Activated CD4-positive, alpha-beta T cell treated with anti-CD3 and anti-CD28 coated beads, Interleukin-2, amount 10 ng/mL, durations not matched to agents 24 days and 14 days (primary cell): ENCODE results near the gene AKAP3. TPM values are rescaled to one million over a fixed set of nuclear protein-coding genes. Genes with fewer than 3 reads are reported as not detected.

ENCODE experiments used
- DNase-seq: peaks from one replicate; pipeline ENCODE4 v3.0.0; 2022
- H3K27ac Mint-ChIP-seq: one replicate; pipeline ENCODE4 v1.8.0; 2022; ENCODE audit warnings: mild to moderate bottlenecking, mixed read lengths
- H3K27me3 Mint-ChIP-seq: one replicate; pipeline ENCODE4 v1.8.0; 2022; ENCODE audit warnings: mixed read lengths
- H3K36me3 Mint-ChIP-seq: one replicate; pipeline ENCODE4 v1.8.0; 2022; ENCODE audit warnings: low read depth, mild to moderate bottlenecking, mixed read lengths
- H3K4me1 Mint-ChIP-seq: one replicate; pipeline ENCODE4 v1.8.0; 2021; ENCODE audit warnings: mixed read lengths
- H3K4me3 Mint-ChIP-seq: one replicate; pipeline ENCODE4 v1.8.0; 2022; ENCODE audit warnings: mild to moderate bottlenecking, moderate library complexity, mixed read lengths
- H3K9me3 Mint-ChIP-seq: one replicate; pipeline ENCODE4 v1.8.0; 2021; ENCODE audit warnings: mixed read lengths
- intact Hi-C: fragments of 100-400 bp; cut with micrococcal nuclease; formaldehyde crosslinking; loops from one replicate; pipeline ENCODE4 v1.15.1; 2023
- total RNA-seq: library from RNA; stranded (reverse); gene quantifications from 2 replicates; pipeline ENCODE4 v1.2.3, GENCODE V29; 2022

AKAP3 gene
- total RNA-seq, result 0.42 and 1.1 TPM in 2 replicates

- Mint-ChIP-seq H3K27ac (peak within 1 kb of the TSS; percentile 96), H3K36me3 (peaks cover 4% of the 10 kb centered on the region)
- intact Hi-C loops, result loop anchor here (1.0 to 2.0 kb wide), 4 partner anchors 44 to 896 kb away; partner anchors contain the start of genes CRACR2A, RAD51AP1 and TIGAR
Measured at GRCh38 chr12:4648501-4649357, at the start of gene AKAP3, which contains the start of gene NDUFA9. Gene AKAP3 (minus strand): TSS chr12:4649051. CDS start chr12:4638196, 10,855 bp downstream. Gene NDUFA9 (plus strand): TSS chr12:4649114. CDS start chr12:4649127, 13 bp downstream.

DNA sequence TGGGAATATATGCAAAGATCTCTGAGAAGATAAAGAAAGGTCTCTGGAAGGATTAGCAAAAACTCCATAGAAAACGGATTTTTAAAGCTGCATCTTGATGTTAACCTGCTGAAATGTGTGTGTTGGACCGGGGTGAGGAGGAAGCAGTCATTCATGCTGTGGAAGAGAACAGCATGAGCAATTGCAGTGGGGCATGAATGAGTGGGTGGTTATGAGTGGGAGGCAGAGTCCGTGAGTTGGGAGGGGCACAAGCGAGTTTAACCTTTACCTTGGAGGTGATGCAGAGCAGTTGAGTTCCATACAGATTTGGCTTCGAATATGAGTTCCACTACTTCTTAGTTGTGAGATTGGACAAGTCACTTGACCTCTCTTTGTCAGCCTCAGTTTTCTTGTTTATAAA is 41.9 kb upstream of the AKAP3 start:
- H3K9me3 Mint-ChIP-seq, result no peaks in the 10 kb centered on the region
- H3K4me3 Mint-ChIP-seq, result no peak overlapping the region
- intact Hi-C loops, result no loop called here
- peak; percentile 42 for DNase-seq
- H3K27ac Mint-ChIP-seq, result no peak overlapping the region
- no peaks in the 10 kb centered on the region for H3K4me1 Mint-ChIP-seq
- no peaks in the 10 kb centered on the region for H3K27me3 Mint-ChIP-seq
- H3K36me3 Mint-ChIP-seq, result peaks cover 32% of the 10 kb centered on the region

More at GRCh38 chr12:4648501-4649357, at the start of gene AKAP3, which contains the start of gene NDUFA9:
- DNase-seq, result peak; percentile 94
- Mint-ChIP-seq H3K4me1 (peaks cover 36% of the 10 kb centered on the region), H3K9me3 (no peaks in the 10 kb centered on the region), H3K27me3 (peaks cover 5% of the 10 kb centered on the region), H3K4me3 (peak within 1 kb of the TSS; percentile 98)

DNA sequence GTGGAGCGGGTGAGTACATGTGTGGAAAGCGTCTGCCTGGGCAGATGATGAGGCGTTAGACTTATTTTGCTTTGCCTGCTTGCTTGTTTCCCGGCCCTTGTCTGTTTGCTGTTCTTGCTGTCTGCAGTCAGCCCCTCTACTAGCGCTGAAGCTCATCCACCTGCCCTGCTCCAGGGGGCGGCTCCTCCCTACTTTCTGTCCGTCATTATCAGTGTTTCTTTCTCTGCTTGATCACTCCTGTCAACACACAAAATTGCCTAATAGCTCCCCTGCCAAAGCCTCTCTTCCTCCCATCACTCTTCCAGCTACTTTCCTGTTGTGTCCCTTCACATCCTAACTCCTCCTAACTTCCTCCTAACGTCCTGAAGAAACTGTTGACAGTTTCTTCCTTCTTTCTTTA is 36.5 kb upstream of the AKAP3 start:
- intact Hi-C loops, result no loop called here
- Mint-ChIP-seq H3K4me3 (no peak overlapping the region), H3K36me3 (peaks cover 43% of the 10 kb centered on the region), H3K4me1 (no peaks in the 10 kb centered on the region), H3K27me3 (no peaks in the 10 kb centered on the region), H3K9me3 (no peaks in the 10 kb centered on the region), H3K27ac (no peak overlapping the region)
- no peak for DNase-seq

GRCh38 chr12:4681732-4682131 is 32.9 kb upstream of the AKAP3 start:
- Mint-ChIP-seq H3K4me1 (no peaks in the 10 kb centered on the region), H3K36me3 (peaks cover 49% of the 10 kb centered on the region), H3K27me3 (no peaks in the 10 kb centered on the region), H3K9me3 (no peaks in the 10 kb centered on the region), H3K27ac (no peak overlapping the region), H3K4me3 (no peak overlapping the region)
- intact Hi-C loops, result no loop called here
- DNase-seq, result no peak

GRCh38 chr12:4679711-4680110 is 30.9 kb upstream of the AKAP3 start:
- intact Hi-C loops, result no loop called here
- no peak for DNase-seq
- Mint-ChIP-seq H3K27me3 (no peaks in the 10 kb centered on the region), H3K4me3 (no peak overlapping the region), H3K27ac (no peak overlapping the region), H3K9me3 (no peaks in the 10 kb centered on the region), H3K4me1 (no peaks in the 10 kb centered on the region), H3K36me3 (peaks cover 40% of the 10 kb centered on the region)

- H3K36me3 Mint-ChIP-seq, result peaks cover 60% of the 10 kb centered on the region
- H3K27ac Mint-ChIP-seq, result no peak overlapping the region
- no peak overlapping the region for H3K4me3 Mint-ChIP-seq
- H3K9me3 Mint-ChIP-seq, result no peaks in the 10 kb centered on the region
- H3K27me3 Mint-ChIP-seq, result no peaks in the 10 kb centered on the region
- intact Hi-C loops, result no loop called here
- H3K4me1 Mint-ChIP-seq, result peaks cover 2% of the 10 kb centered on the region
- no peak for DNase-seq
Measured at GRCh38 chr12:4665236-4665635, 16.4 kb upstream of the AKAP3 start.

- Mint-ChIP-seq H3K4me3 (no peak overlapping the region), H3K27me3 (no peaks in the 10 kb centered on the region), H3K27ac (no peak overlapping the region), H3K4me1 (peaks cover 2% of the 10 kb centered on the region), H3K36me3 (peaks cover 50% of the 10 kb centered on the region), H3K9me3 (no peaks in the 10 kb centered on the region)
- intact Hi-C loops, result no loop called here
- no peak for DNase-seq
Measured at GRCh38 chr12:4663971-4664505, 15.2 kb upstream of the AKAP3 start.

GRCh38 chr12:4653691-4654090 is 4.8 kb upstream of the AKAP3 start:
- intact Hi-C loops, result no loop called here
- Mint-ChIP-seq H3K9me3 (no peaks in the 10 kb centered on the region), H3K4me3 (no peak overlapping the region), H3K27me3 (no peaks in the 10 kb centered on the region), H3K27ac (no peak overlapping the region), H3K36me3 (peaks cover 29% of the 10 kb centered on the region), H3K4me1 (peaks cover 29% of the 10 kb centered on the region)
- DNase-seq, result no peak

DNA sequence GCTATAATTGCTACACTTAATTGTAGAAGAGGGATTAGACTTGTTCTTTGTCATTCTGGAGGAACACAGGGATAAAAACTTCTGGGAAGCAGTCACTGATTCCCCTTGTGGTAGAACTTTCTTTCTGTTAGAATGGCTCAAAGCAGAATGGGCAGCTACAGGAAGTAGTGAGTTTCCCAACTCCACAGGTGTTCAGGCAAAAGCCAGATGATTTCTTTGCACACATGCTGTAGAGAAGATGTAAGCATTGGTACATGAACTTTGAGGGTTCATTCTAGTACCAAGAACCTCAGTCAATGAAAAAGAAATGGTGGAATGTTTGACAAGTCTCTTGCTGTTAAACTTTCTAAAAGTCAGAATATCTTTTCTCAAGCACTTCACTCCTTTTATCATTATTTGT is 4.4 kb upstream of the AKAP3 start:
- no peak overlapping the region for H3K27ac Mint-ChIP-seq
- H3K4me3 Mint-ChIP-seq, result no peak overlapping the region
- H3K9me3 Mint-ChIP-seq, result no peaks in the 10 kb centered on the region
- peaks cover 29% of the 10 kb centered on the region for H3K36me3 Mint-ChIP-seq
- DNase-seq, result no peak
- H3K4me1 Mint-ChIP-seq, result peaks cover 29% of the 10 kb centered on the region
- intact Hi-C loops, result no loop called here
- no peaks in the 10 kb centered on the region for H3K27me3 Mint-ChIP-seq

- peaks cover 6% of the 10 kb centered on the region for H3K36me3 Mint-ChIP-seq
- intact Hi-C loops, result loop anchor here (1.0 to 2.0 kb wide), 3 partner anchors 111 to 897 kb away; partner anchors contain the start of genes CRACR2A, RAD51AP1 and TIGAR
- H3K27ac Mint-ChIP-seq, result peak overlapping the region; percentile 96
- H3K4me3 Mint-ChIP-seq, result peak overlapping the region; percentile 98
- peaks cover 36% of the 10 kb centered on the region for H3K4me1 Mint-ChIP-seq
- H3K9me3 Mint-ChIP-seq, result no peaks in the 10 kb centered on the region
- H3K27me3 Mint-ChIP-seq, result peaks cover 2% of the 10 kb centered on the region
- DNase-seq, result no peak
Measured at GRCh38 chr12:4649358-4649661, 459 bp upstream of the AKAP3 start.

DNA sequence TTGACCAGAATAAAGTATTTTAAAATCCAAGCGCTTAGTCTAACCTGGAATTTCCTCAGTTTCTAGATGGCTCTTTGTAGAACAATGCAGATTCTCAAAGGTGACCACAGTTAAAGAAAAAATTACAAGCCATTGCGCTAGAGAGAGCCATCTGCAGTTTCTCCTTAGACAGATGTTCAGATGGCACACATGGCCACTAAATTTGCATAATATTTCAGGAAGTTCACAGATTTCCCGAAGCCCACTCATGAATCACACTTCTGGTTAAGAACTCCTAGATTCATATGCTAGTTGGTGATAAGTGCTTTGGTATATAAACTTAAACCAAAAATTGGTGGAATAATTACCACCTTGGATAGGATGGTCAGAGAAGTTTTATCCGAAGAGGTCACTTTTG is 749 bp downstream of the AKAP3 start:
- peaks cover 5% of the 10 kb centered on the region for H3K27me3 Mint-ChIP-seq
- H3K36me3 Mint-ChIP-seq, result peaks cover 4% of the 10 kb centered on the region
- H3K27ac Mint-ChIP-seq, result peak overlapping the region; percentile 96
- H3K4me3 Mint-ChIP-seq, result peak overlapping the region; percentile 98
- DNase-seq, result no peak
- H3K4me1 Mint-ChIP-seq, result peaks cover 35% of the 10 kb centered on the region
- intact Hi-C loops, result loop anchor here (1.0 to 2.0 kb wide), 3 partner anchors 44 to 895 kb away; partner anchors contain the start of genes CRACR2A and TIGAR
- H3K9me3 Mint-ChIP-seq, result no peaks in the 10 kb centered on the region

DNA sequence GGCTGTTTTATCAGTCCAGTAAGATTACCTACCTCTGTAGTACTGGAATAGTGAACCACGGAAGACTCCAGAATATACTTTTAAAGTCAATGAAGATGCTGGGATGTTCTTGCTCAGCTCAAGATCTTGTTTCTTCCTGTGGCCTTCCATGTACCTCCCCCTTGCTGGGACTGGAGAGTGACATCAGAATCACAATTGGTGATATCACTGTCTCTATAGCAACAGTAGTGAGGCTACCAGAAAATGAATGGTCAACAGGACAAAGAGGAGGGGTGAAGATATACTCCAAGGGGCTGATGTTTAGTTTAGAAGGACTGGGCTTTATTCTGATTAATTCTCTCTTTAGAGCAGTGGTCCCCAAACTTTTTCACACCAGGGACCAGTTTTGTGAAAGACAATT is 3.8 kb downstream of the AKAP3 start:
- Mint-ChIP-seq H3K4me1 (peaks cover 13% of the 10 kb centered on the region), H3K4me3 (no peak overlapping the region), H3K9me3 (no peaks in the 10 kb centered on the region), H3K36me3 (peaks cover 4% of the 10 kb centered on the region), H3K27me3 (peaks cover 14% of the 10 kb centered on the region), H3K27ac (no peak overlapping the region)
- no peak for DNase-seq
- intact Hi-C loops, result no loop called here

GRCh38 chr12:4643747-4644146 is 5.1 kb downstream of the AKAP3 start:
- intact Hi-C loops, result no loop called here
- Mint-ChIP-seq H3K4me1 (peaks cover 8% of the 10 kb centered on the region), H3K9me3 (no peaks in the 10 kb centered on the region), H3K27ac (no peak overlapping the region), H3K27me3 (peaks cover 17% of the 10 kb centered on the region), H3K36me3 (peaks cover under 1% of the 10 kb centered on the region), H3K4me3 (no peak overlapping the region)
- DNase-seq, result no peak

DNA sequence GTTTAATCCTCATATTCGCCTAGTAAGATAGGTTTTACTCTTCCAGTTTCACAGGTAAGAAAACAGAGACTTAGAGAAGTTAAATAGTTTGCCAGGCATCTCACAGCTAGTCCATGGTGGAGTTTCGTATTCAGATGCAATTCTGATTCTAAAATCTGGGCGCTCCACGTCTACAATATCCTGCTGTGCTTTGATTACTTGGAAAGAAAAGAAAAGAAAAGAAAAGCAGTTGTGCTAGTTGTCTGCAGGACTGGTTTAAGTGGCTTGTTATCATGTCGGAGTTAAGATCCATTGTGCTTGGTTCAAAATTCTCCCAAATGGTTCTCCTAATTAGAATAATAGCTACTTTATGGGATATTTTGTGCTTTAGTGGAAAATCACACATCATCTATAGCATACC is 18.6 kb downstream of the AKAP3 start:
- peaks cover 27% of the 10 kb centered on the region for H3K27me3 Mint-ChIP-seq
- no peaks in the 10 kb centered on the region for H3K36me3 Mint-ChIP-seq
- no peak for DNase-seq
- H3K9me3 Mint-ChIP-seq, result no peaks in the 10 kb centered on the region
- H3K4me3 Mint-ChIP-seq, result no peak overlapping the region
- H3K4me1 Mint-ChIP-seq, result no peaks in the 10 kb centered on the region
- intact Hi-C loops, result no loop called here
- H3K27ac Mint-ChIP-seq, result no peak overlapping the region
